HG02571 (cell line): ENCODE measurements around the gene MTNR1A.

Source experiments
- ATAC-seq: cut with Tn5 transposase; IDR thresholded peaks from one replicate; pipeline ENCODE4 v1.9.1; 2021; ENCODE audit warnings: mild to moderate bottlenecking, moderate library complexity; ENCODE audit not compliant: unreplicated experiment

Gene MTNR1A

GRCh38 chr4:186497043-186497442, 58.3 kb downstream of the MTNR1A start:
- ATAC-seq, result no peak

GRCh38 chr4:186494496-186494895, 60.9 kb downstream of the MTNR1A start:
- no peak for ATAC-seq

GRCh38 chr4:186487726-186488125, 67.6 kb downstream of the MTNR1A start:
- ATAC-seq, result no peak

DNA sequence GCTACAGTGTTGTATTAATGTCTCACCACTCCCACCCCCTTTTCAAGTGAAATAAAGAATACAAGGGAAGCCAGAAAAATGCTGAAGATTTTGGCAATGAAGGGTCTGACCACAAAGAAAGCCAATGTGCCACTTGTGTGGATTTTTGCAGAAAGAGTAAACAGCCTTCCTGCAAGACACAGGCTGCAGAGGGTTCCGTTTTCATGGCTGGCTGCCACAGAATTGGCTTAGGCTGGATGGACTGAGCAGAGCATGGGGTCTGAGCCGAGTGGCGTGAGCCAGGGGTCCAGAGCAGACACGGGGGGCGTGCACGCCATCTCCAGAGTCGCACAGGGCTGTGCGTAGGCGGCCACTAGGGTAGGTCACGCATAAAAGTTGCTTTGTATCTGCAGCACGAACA, 69.2 kb downstream of the MTNR1A start:
- ATAC-seq, result no peak

GRCh38 chr4:186485561-186486062, 69.8 kb downstream of the MTNR1A start:
- no peak for ATAC-seq

DNA sequence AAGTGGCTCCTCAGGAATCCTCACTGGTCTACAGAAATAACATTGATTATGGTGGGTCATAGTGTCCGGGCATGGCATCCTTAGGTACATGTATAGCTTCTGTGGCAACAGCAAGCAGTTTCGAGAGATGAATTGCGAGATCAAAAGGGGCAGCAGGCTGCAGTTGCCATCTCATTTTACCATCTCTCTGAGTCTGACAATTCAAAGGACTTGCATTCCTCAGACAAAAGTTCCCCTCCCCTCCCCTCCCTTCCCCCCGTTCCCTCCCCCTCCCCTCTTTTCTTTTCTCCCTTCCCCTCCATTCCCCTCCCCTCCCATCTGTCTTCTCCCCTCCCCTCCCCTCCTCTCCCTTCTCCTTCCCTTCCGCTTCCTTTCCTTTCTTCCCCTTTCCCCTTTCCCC, 70.2 kb downstream of the MTNR1A start:
- ATAC-seq, result no peak

DNA sequence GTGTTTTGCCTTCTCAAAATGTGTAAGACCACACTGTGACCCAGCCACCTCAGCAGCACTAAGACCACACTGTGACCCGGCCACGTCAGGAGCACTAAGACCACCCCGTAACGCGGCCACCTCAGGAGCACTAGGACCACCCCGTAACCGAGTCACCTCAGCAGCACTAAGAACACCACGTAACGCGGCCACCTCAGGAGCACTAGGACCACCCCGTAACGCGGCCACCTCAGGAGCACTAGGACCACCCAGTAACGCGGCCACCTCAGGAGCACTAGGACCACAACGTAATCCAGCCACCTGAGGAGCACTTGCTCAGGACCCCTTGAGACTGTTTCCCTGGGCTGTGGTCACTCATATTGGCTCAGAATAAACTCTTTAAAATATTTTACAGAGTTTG, 71.7 kb downstream of the MTNR1A start:
- no peak for ATAC-seq
